Endothelial cell of umbilical vein (primary cell): ENCODE results near the gene DCDC1.

Experiments used
- CTCF ChIP-seq, 2 donors: IDR thresholded peaks; 1 replicate in 1 of 2; 2 replicates in 1 of 2; pipeline ENCODE4 v1.5.1; 2011; ENCODE audit warnings: low read length in 2 of 2, mild to moderate bottlenecking in 2 of 2, moderate library complexity in 2 of 2, control low read depth in 1 of 2, inconsistent platforms in 1 of 2, low read depth in 1 of 2; ENCODE audit not compliant: insufficient read depth in 1 of 2; ENCODE audit errors: extremely low read depth in 1 of 2
- EZH2 ChIP-seq: IDR thresholded peaks from 2 replicates; pipeline ENCODE4 v1.6.1; 2012; ENCODE audit warnings: borderline replicate concordance, low read depth, mild to moderate bottlenecking, moderate library complexity, low read length, inconsistent platforms; ENCODE audit not compliant: severe bottlenecking
- POLR2AphosphoS5 ChIP-seq: IDR thresholded peaks from 2 replicates; pipeline ENCODE4 v1.6.1; 2012; ENCODE audit warnings: low read depth, mild to moderate bottlenecking, control low read depth, low read length, moderate library complexity; ENCODE audit not compliant: insufficient read depth

DNA sequence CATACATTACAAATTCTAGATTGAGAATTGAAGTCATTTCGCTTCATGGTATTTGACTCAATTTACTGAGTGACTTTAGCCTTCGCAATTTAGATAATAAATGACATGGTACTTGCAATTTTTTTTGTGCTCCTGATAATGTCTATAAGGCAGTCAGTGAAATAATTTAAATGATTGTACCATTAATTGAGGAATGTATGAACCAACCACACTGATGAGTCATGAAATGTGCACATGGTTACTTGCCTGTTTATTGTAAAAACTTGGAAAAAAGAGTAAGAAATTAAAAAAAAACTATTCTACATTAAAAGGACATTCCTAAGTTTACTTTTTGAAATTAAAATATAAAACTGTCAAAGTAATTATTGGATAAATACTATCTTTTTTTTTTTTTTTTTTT lies 43.4 kb upstream of the DCDC1 start:
- no peak for TF ChIP-seq CTCF (IDR thresholded peaks at IDR 0.05; ENCODE audit: extremely low read depth in 1 of 2, insufficient read depth in 1 of 2, low read depth in 1 of 2, low read length in 2 of 2)
- TF ChIP-seq POLR2AphosphoS5 = no peak
- no peak for TF ChIP-seq EZH2
